Measurements from ENCODE around the gene ZC3H10.

- TF ChIP-seq CTCF (IDR thresholded peaks at IDR 0.05) (no peak), POLR2A (IDR thresholded peaks at IDR 0.05) (no peak)
Observed at GRCh38 chr12:56086608-56087007, 31.5 kb upstream of the ZC3H10 start.
